ENCODE measurements around the gene HSPBP1. TPM values are rescaled to one million over a fixed set of nuclear protein-coding genes. Genes with fewer than 3 reads are reported as not detected.

Gene HSPBP1
- total RNA-seq, 2 experiments from 2014 or later, result 44.3 to 45.0 TPM

DNA sequence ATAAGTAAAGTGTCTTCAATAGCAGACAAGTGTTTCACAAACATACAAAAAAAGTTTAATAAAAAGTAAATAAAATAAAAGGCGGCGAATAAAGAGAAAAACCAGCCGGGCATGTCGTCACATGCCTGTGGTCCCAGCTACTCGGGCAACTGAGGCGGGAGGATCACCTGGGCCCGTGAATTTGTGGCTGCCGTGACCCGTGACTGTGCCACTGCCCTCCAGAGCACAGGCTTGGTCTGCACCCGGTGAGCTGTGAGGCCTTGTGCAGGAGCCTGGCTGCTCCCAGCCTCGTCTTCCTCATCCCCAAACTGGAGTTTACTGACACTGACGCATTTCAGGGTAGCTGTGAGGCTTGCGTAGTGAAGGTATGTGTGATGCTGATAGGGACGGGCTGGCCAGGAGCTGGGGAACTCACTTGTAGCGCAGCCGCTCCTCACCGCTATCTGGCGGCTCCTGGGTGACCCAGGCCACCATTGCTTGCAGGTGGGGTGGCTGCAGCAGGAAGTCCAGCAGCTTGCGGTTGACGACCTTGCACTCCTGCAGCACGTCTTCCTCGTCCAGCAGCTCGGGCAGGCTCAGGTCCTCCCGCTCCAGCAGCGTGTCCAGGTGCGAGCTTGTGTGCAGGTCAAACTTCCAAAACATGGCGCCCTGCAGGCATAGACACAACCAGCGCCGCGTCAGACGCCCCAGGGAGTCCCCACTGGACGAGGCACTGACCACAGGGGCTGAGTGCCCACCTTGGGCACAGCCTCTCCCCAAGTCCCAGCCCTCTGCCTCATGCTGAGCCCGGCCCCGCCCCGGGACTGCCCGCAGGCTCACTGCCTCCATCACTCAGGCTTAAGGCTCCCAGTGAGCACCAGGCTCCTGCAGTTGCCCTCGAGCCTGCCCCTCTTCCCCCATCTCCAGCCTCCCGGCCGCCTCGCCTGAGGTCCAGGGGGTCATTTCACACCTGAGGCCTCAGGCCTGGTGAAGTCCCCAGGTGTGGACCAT, 33.2 kb downstream of the HSPBP1 start:
- CTCF ChIA-PET, result no interaction called here
- H3K4me3 Mint-ChIP-seq, result no peak overlapping the region
- intact Hi-C loops (cut with micrococcal nuclease), result no loop called here
- peak overlapping the region; percentile 24 for H3K27ac Mint-ChIP-seq
- H3K36me3 Mint-ChIP-seq (ENCODE audit: low read depth), result peaks cover 34% of the 10 kb centered on the region
- H3K27me3 Mint-ChIP-seq (ENCODE audit: low read depth), result no peaks in the 10 kb centered on the region
- H3K4me1 Mint-ChIP-seq (ENCODE audit: low read depth), result peaks cover 28% of the 10 kb centered on the region
- no peaks in the 10 kb centered on the region for H3K9me3 Mint-ChIP-seq
- no peak for DNase-seq

DNA sequence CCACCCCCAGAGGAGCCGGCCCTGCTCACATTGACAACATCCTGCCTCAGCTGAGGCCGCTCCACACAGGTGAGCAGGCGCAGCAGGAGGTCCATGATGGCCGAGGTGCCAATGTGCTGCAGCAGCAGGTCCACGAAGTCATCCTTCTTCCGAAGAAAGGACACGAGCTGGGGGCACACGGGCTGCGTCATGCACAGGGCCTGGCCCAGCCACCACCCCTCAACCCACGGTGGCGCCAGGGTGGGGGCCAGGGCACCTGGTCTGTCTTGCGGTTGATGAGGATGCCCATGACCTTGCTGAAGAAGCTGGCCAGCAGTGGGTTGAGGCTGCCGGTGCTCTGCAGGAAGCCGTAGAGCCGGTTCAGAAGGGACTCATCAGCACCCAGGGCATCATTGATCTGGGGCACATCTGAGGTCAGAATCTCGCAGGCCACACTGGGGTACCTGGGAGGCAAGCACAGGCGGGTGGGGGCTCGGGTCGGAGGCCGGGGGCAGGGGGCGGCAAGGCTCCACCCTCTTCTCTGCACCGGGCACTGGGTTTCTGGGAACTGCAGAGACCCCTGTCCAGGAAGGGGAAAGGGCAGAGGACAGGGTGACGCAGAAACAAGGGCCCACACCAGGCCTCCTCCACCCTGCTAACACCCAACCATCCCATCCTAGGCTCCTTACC, 34.5 kb downstream of the HSPBP1 start:
- Mint-ChIP-seq H3K36me3 (ENCODE audit: low read depth) (peaks cover 29% of the 10 kb centered on the region), H3K4me3 (no peak overlapping the region), H3K27me3 (ENCODE audit: low read depth) (no peaks in the 10 kb centered on the region), H3K27ac (no peak overlapping the region), H3K4me1 (ENCODE audit: low read depth) (peaks cover 15% of the 10 kb centered on the region), H3K9me3 (no peaks in the 10 kb centered on the region)
- intact Hi-C loops (cut with micrococcal nuclease), result no loop called here
- CTCF ChIA-PET, result interaction anchor here (0.7 kb wide), 1 partner anchor 41 kb away, joined by 5 read pairs; no protein-coding TSS in a partner anchor
- DNase-seq, result no peak

DNA sequence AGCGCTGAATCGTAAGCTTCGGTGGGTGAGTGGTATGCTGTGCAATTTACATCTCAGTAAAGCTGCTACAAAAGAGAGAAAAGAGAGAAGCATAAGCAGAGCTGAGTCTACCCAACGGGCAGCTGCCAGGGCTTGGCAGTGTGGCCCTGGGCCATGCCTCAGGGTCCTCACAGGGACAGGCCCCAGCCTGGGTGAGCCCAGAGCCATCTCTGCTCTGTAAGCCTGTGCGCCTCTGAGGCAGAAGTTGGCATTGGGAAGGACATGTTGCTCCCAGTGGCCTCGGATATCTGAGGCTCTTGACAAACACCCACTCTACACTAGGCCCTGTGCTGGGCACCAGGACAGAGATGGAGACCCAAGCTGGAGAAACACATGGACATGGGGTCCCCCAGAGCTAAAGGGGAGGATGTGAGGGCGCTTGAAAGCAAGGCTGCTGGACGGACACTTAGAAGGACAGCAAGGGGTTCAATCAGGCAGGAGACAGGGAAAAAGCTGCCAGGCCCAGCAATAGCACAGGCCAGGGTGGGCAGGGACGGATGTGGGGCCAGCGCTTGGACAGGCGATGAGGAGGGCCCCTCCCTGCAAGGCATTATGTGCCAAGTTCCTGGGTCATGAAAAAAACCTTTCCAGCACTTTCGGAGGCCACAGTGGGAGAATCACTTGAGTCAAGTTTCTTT, 35.8 kb downstream of the HSPBP1 start:
- intact Hi-C loops (cut with micrococcal nuclease), result no loop called here
- peaks cover 32% of the 10 kb centered on the region for H3K36me3 Mint-ChIP-seq (ENCODE audit: low read depth)
- DNase-seq, result no peak
- H3K27ac Mint-ChIP-seq, result peak overlapping the region; percentile 36
- H3K4me1 Mint-ChIP-seq (ENCODE audit: low read depth), result peaks cover 12% of the 10 kb centered on the region
- H3K4me3 Mint-ChIP-seq, result no peak overlapping the region
- H3K9me3 Mint-ChIP-seq, result no peaks in the 10 kb centered on the region
- CTCF ChIA-PET, result no interaction called here
- H3K27me3 Mint-ChIP-seq (ENCODE audit: low read depth), result no peaks in the 10 kb centered on the region

DNA sequence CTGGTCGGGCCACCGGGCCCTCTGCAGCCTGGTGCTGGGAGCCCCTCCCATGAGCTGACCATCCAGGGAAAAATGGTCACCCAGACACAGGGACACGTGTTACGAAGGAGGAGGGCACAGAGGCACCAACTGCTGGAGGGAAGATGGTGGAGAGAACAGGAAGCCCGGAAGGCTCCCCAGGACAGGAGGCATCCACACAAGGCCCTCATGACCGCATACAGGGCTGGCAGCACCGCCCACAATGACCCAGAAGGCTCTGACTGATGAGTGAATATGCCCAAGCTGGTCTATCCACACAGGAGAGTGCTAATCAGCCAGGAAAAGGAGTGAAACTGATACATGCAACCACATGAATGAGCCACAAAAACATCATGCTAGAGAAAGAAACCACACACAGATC, 37.4 kb downstream of the HSPBP1 start:
- DNase-seq, result no peak
- CTCF ChIA-PET, result no interaction called here
- intact Hi-C loops (cut with micrococcal nuclease), result no loop called here
- H3K36me3 Mint-ChIP-seq (ENCODE audit: low read depth), result peaks cover 28% of the 10 kb centered on the region
- H3K4me3 Mint-ChIP-seq, result no peak overlapping the region
- H3K4me1 Mint-ChIP-seq (ENCODE audit: low read depth), result no peaks in the 10 kb centered on the region
- H3K27me3 Mint-ChIP-seq (ENCODE audit: low read depth), result no peaks in the 10 kb centered on the region
- no peak overlapping the region for H3K27ac Mint-ChIP-seq
- no peaks in the 10 kb centered on the region for H3K9me3 Mint-ChIP-seq

DNA sequence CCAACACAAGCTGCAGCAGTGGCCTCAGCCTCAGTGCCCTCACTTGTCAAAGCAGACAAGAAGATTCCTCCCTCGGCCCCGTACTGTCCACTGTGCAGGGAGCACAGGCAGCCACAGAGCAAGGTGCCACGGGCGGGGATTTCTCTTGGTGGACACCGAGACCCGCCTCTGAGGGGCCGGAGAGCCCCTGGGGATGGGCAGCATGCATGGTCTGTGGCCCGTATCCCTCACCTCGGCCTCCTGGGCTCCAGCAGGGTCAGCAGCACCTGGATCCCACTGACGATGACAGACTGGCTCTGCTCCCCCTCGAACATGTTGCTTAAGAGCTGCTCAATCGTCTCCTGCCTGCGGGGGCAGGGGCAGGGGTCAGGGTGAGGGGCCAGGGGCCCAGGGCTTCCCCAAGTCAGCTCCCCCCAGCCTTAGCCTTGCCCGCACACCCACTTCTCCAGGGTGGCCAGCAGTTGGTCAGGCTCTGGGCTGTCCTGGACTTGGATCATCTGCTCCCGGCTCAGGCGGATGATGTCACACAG, 37.9 kb downstream of the HSPBP1 start:
- no peaks in the 10 kb centered on the region for H3K27me3 Mint-ChIP-seq (ENCODE audit: low read depth)
- DNase-seq, result no peak
- intact Hi-C loops (cut with micrococcal nuclease), result no loop called here
- CTCF ChIA-PET, result no interaction called here
- H3K27ac Mint-ChIP-seq, result no peak overlapping the region
- no peaks in the 10 kb centered on the region for H3K4me1 Mint-ChIP-seq (ENCODE audit: low read depth)
- H3K9me3 Mint-ChIP-seq, result no peaks in the 10 kb centered on the region
- no peak overlapping the region for H3K4me3 Mint-ChIP-seq
- peaks cover 34% of the 10 kb centered on the region for H3K36me3 Mint-ChIP-seq (ENCODE audit: low read depth)

DNA sequence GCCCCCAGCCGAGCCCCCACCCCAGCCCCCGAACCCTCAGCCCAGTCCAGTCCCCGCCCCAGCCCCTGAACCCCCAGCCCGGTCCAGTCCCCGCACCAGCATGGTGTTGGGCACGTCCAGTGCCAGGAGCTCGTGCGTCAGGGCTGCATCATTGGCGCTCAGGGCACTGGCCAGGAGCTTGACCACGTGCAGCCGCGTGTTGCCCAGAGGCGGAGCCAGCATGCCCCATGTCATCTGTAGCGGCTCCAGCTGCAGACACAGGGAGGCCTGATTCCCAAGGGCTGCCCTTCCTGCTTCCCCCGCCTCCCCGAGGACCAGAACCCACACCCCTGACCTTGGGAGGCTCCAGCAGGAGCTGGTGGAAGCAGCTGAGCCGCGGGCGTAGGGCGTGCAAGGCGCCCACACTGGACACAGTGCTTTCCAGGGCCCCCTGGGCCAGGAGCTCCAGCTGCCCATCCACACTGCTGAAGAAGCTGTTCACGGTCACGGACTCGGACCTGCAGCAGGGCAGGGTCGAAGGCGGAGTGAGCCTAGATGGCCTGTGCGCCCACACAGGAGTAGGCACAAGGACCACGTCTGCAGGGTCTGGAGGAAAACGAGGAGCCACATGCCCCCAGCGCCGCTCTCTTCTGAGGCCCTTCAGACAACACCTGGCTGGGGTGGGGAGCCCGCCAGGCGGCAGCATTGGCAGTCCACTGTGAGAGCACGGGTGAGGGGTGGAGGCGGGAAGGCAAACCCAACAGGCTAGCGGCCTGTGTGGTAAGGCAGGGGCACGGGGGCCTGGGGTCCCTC, 38.6 kb downstream of the HSPBP1 start:
- H3K4me1 Mint-ChIP-seq (ENCODE audit: low read depth), result no peaks in the 10 kb centered on the region
- H3K4me3 Mint-ChIP-seq, result no peak overlapping the region
- no peak for DNase-seq
- H3K9me3 Mint-ChIP-seq, result no peaks in the 10 kb centered on the region
- H3K27ac Mint-ChIP-seq, result no peak overlapping the region
- H3K27me3 Mint-ChIP-seq (ENCODE audit: low read depth), result no peaks in the 10 kb centered on the region
- CTCF ChIA-PET, result interaction anchor here (0.6 kb wide), 1 partner anchor 1186 kb away, joined by 4 read pairs; no protein-coding TSS in a partner anchor
- peaks cover 38% of the 10 kb centered on the region for H3K36me3 Mint-ChIP-seq (ENCODE audit: low read depth)
- intact Hi-C loops (cut with micrococcal nuclease), result no loop called here

DNA sequence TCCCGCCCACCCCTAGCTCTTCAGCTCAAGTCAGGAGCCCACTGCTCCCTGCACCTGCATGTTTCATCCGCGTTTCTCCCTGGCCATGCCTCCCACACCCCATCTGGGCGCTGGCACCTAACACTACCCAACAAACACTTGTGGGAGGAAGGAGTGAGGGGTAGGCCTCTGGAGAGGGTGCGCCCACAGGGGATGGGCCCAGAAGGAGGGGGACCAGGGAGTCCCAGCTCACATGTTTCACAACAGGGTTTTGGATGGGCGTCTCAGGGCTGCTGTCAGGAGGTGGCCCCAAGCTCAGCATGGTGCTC, 39.2 kb downstream of the HSPBP1 start:
- CTCF ChIA-PET, result interaction anchor here (0.6 kb wide), 1 partner anchor 1187 kb away, joined by 4 read pairs; no protein-coding TSS in a partner anchor
- no peak for DNase-seq
- Mint-ChIP-seq H3K4me1 (ENCODE audit: low read depth) (no peaks in the 10 kb centered on the region), H3K27ac (no peak overlapping the region), H3K4me3 (no peak overlapping the region), H3K27me3 (ENCODE audit: low read depth) (no peaks in the 10 kb centered on the region), H3K9me3 (no peaks in the 10 kb centered on the region), H3K36me3 (ENCODE audit: low read depth) (peaks cover 42% of the 10 kb centered on the region)
- intact Hi-C loops (cut with micrococcal nuclease), result no loop called here

DNA sequence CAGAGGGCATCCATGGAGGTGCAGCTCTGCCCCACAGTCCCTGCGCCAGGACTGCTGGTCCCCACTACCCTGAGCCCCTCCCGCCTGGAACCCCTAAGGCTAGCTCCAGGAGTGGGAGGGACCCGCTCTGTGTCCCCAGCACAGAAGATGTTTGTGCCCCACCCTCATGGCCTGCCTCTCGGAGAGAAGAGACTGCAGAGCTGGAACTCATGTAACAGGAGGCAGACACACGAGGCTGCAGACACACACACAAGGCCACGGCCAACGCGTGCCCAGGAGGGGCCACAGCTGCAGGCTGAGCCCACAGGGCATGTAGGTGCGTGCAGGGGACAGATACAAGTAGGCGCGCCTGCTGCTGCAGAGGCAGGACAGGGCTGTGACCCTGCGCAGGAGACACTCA, 40.9 kb downstream of the HSPBP1 start:
- Mint-ChIP-seq H3K4me3 (no peak overlapping the region), H3K36me3 (ENCODE audit: low read depth) (peaks cover 47% of the 10 kb centered on the region), H3K27me3 (ENCODE audit: low read depth) (no peaks in the 10 kb centered on the region), H3K27ac (no peak overlapping the region), H3K4me1 (ENCODE audit: low read depth) (no peaks in the 10 kb centered on the region), H3K9me3 (no peaks in the 10 kb centered on the region)
- intact Hi-C loops (cut with micrococcal nuclease), result no loop called here
- DNase-seq, result no peak
- CTCF ChIA-PET, result interaction anchor here (0.9 kb wide), 1 partner anchor 228 kb away, joined by 3 read pairs; no protein-coding TSS in a partner anchor

DNA sequence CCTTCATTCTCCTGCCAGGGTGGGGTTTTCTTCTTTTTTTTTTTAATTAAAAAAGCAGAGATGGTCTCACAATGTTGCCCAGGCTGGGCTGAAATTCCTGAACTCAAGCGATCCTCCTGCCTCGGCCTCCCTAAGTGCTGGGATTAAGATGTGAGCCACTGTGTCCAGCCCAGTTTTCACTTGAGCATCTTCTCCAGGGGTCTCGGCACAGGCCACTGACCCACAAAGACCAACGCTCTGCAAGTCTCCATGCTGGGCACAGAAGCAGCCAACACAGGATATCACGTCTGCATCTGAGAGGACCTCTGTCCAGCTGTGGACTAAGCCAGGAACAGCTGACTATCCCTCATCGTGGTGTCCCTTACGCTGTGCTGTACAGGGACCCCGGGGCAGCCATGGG, 41.9 kb downstream of the HSPBP1 start:
- CTCF ChIA-PET, result no interaction called here
- H3K27ac Mint-ChIP-seq, result no peak overlapping the region
- no peak for DNase-seq

DNA sequence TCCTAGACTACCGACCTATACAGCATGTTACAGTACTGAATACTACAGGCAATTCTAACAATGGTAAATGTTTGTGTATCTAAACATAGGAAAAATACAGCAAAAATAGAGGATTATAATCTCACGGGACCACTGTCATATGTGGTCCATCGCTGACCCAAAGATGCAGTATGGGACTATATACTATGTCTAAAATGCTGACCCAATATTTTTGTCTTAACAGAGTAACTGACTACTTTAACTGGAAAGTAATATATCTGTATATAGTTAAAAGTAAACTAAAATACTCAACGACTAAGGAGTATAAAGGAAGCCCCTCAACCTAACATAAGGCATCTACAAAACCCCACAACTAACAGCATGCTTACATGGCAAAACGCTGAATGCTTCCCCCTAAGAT, 46.9 kb downstream of the HSPBP1 start:
- DNase-seq, result no peak
- no peaks in the 10 kb centered on the region for H3K4me1 Mint-ChIP-seq (ENCODE audit: low read depth)
- intact Hi-C loops (cut with micrococcal nuclease), result no loop called here
- CTCF ChIA-PET, result no interaction called here
- no peaks in the 10 kb centered on the region for H3K27me3 Mint-ChIP-seq (ENCODE audit: low read depth)
- peaks cover 38% of the 10 kb centered on the region for H3K36me3 Mint-ChIP-seq (ENCODE audit: low read depth)
- H3K4me3 Mint-ChIP-seq, result no peak overlapping the region
- no peak overlapping the region for H3K27ac Mint-ChIP-seq
- no peaks in the 10 kb centered on the region for H3K9me3 Mint-ChIP-seq

More for the DNA sequence above, 41.9 kb downstream of the HSPBP1 start:
- Mint-ChIP-seq H3K9me3 (no peaks in the 10 kb centered on the region), H3K4me1 (ENCODE audit: low read depth) (no peaks in the 10 kb centered on the region), H3K4me3 (no peak overlapping the region), H3K27me3 (ENCODE audit: low read depth) (no peaks in the 10 kb centered on the region), H3K36me3 (ENCODE audit: low read depth) (peaks cover 43% of the 10 kb centered on the region)
- intact Hi-C loops (cut with micrococcal nuclease), result no loop called here

DNA sequence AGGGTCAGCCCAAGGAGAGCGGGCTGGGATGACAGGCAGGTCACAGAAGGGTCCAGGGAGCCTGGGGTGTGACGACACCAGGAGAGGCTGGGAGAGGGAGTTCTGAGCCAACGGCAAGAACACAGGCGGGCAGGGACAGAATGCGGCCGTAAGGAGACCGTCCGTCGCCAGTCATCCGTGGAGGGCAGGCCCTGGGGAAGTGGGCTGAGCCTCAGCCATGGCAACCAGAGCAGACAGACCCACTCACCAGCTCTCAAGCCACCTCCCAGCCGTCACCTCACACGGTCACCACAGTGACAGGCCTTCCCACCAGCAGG, 47.7 kb downstream of the HSPBP1 start:
- Mint-ChIP-seq H3K9me3 (no peaks in the 10 kb centered on the region), H3K4me3 (no peak overlapping the region), H3K4me1 (ENCODE audit: low read depth) (no peaks in the 10 kb centered on the region), H3K36me3 (ENCODE audit: low read depth) (peaks cover 39% of the 10 kb centered on the region), H3K27ac (no peak overlapping the region), H3K27me3 (ENCODE audit: low read depth) (no peaks in the 10 kb centered on the region)
- intact Hi-C loops (cut with micrococcal nuclease), result no loop called here
- CTCF ChIA-PET, result no interaction called here
- no peak for DNase-seq
